Right lobe of liver (tissue), 6 donors: Measurements from ENCODE around the gene NXNL2. TPM values are rescaled to one million over a fixed set of nuclear protein-coding genes. Genes with fewer than 3 reads are reported as not detected.

Source experiments
- ATAC-seq, 4 donors: fragments of 200-7000 bp; cut with Tn5 transposase; one replicate each; pipeline ENCODE4 v1.9.1; 2020; ENCODE audit warnings: mild to moderate bottlenecking in 4 of 4, moderate library complexity in 4 of 4
- DNase-seq, 3 donors: peaks; one replicate each; pipeline ENCODE4 v3.0.0-alpha.2; 2020
- H3K27ac ChIP-seq, 3 donors: fragments of 200-600 bp; one replicate each; pipeline ENCODE4 v1.8.0; 2022
- H3K27me3 ChIP-seq, 2 donors: fragments of 200-600 bp; one replicate each; pipeline ENCODE4 v1.8.0; 2022
- H3K36me3 ChIP-seq, 4 donors: fragments of 200-600 bp; sonication (generic) in 1 of 4; one replicate each; pipeline versions ENCODE4 v1.5.1 to v1.8.0; 2017 to 2022; ENCODE audit warnings: control low read depth in 1 of 4
- H3K4me1 ChIP-seq, 4 donors: fragments of 200-600 bp; sonication (generic) in 1 of 4; one replicate each; pipeline versions ENCODE4 v1.5.1 to v1.8.0; 2017 to 2022; ENCODE audit warnings: control low read depth in 1 of 4
- H3K4me3 ChIP-seq, 3 donors: fragments of 200-600 bp; one replicate each; pipeline ENCODE4 v1.8.0; 2022
- H3K9me3 ChIP-seq, 4 donors: fragments of 200-600 bp; sonication (generic) in 1 of 4; one replicate each; pipeline versions ENCODE4 v1.5.1 to v1.8.0; 2017 to 2022; ENCODE audit warnings: control low read depth in 1 of 4
- CTCF ChIP-seq, 4 donors: fragments of 200-600 bp in 3 of 4; fragments of 450-650 bp in 1 of 4; IDR thresholded peaks; one replicate each; pipeline versions ENCODE4 v1.5.1 to v1.8.0; 2016 to 2022; ENCODE audit warnings: antibody characterized with exemption in 4 of 4, mild to moderate bottlenecking in 2 of 4
- POLR2A ChIP-seq: fragments of 450-650 bp; IDR thresholded peaks from one replicate; pipeline ENCODE4 v1.6.1; 2017; ENCODE audit warnings: antibody characterized with exemption, mild to moderate bottlenecking
- WGBS: methylation state at CpG from one replicate; pipeline ENCODE4 v1.1.6; 2018; ENCODE audit warnings: low coverage, low lambda C conversion rate; ENCODE audit not compliant: insufficient coverage; ENCODE audit errors: missing lambda C conversion rate; 5-methylcytosine and 5-hydroxymethylcytosine counted together
- intact Hi-C, 2 donors: fragments of 100-400 bp; cut with DNase I; formaldehyde crosslinking; loops; one replicate each; pipeline versions ENCODE4 v1.11.2 to v1.14.1; 2022
- total RNA-seq, 6 experiments: library from RNA; depleted of rRNA in 2 of 6; stranded (reverse); fragments of >200 nt in 2 of 6; fragmentation: NEBNext Ultra II Directional in 3 of 6; extraction: Animal tissue kit (Norgen Biotek cat#: 25700) in 3 of 6; gene quantifications; one replicate each; pipeline versions ENCODE4 v1.1.0 to v1.2.4, GENCODE V29; 2016 to 2023
- donor health status: DM: no; HTN: yes; CAD: no.
- donor health status: DM: no; HTN: no; CAD: no.
- donor health status: DM: no; HTN: no; CAD: no.
- donor health status: DM: no; HTN: yes; CAD: no.
- donor health status: DM: no; HTN: yes; CAD: no.

Gene NXNL2
- total RNA-seq, 6 experiments from 2014 or later: not detected

- H3K27me3 ChIP-seq: no peaks in the 10 kb centered on the region
- DNase-seq: no peak
- no peaks in the 10 kb centered on the region for H3K36me3 ChIP-seq
- TF ChIP-seq CTCF (IDR thresholded peaks at IDR 0.05): no peak
- TF ChIP-seq POLR2A: no peak
- no peak overlapping the region for H3K27ac ChIP-seq
- no peak overlapping the region for H3K4me3 ChIP-seq
- no peaks in the 10 kb centered on the region for H3K9me3 ChIP-seq
- no peak for ATAC-seq
- intact Hi-C loops: no loop called here
- 46% methylated on average over 4 of the region's 7 CpGs for WGBS
- H3K4me1 ChIP-seq: no peaks in the 10 kb centered on the region
Observed at GRCh38 chr9:88559661-88560060, 24.7 kb downstream of the NXNL2 start.

GRCh38 chr9:88567870-88568269 is 32.9 kb downstream of the NXNL2 start:
- no peak overlapping the region for H3K4me3 ChIP-seq
- no peaks in the 10 kb centered on the region for H3K4me1 ChIP-seq
- no peaks in the 10 kb centered on the region for H3K27me3 ChIP-seq
- H3K9me3 ChIP-seq: no peaks in the 10 kb centered on the region
- no peak overlapping the region for H3K27ac ChIP-seq
- WGBS: 33% methylated on average over 1 of the region's 3 CpGs
- DNase-seq (no peak), ATAC-seq (no peak)
- H3K36me3 ChIP-seq: no peaks in the 10 kb centered on the region
- intact Hi-C loops: no loop called here
- no peak for TF ChIP-seq CTCF (IDR thresholded peaks at IDR 0.05)
- TF ChIP-seq POLR2A: no peak

GRCh38 chr9:88571419-88571818 is 36.4 kb downstream of the NXNL2 start:
- TF ChIP-seq POLR2A (no peak), CTCF (IDR thresholded peaks at IDR 0.05) (no peak)
- no peak for ATAC-seq
- no peaks in the 10 kb centered on the region for H3K36me3 ChIP-seq
- no peak overlapping the region for H3K4me3 ChIP-seq
- WGBS: 79% methylated on average over 3 of the region's 5 CpGs
- H3K4me1 ChIP-seq: no peaks in the 10 kb centered on the region
- intact Hi-C loops: no loop called here
- no peaks in the 10 kb centered on the region for H3K27me3 ChIP-seq
- DNase-seq: no peak
- H3K27ac ChIP-seq: no peak overlapping the region
- H3K9me3 ChIP-seq: no peaks in the 10 kb centered on the region

GRCh38 chr9:88572684-88573083 is 37.7 kb downstream of the NXNL2 start:
- Histone ChIP-seq H3K4me1 (no peaks in the 10 kb centered on the region), H3K27me3 (no peaks in the 10 kb centered on the region), H3K27ac (no peak overlapping the region), H3K9me3 (no peaks in the 10 kb centered on the region), H3K36me3 (no peaks in the 10 kb centered on the region), H3K4me3 (no peak overlapping the region)
- DNase-seq: no peak
- WGBS: 77% methylated on average over 3 of the region's 7 CpGs
- intact Hi-C loops: no loop called here
- no peak for TF ChIP-seq POLR2A
- no peak for TF ChIP-seq CTCF (IDR thresholded peaks at IDR 0.05)
- no peak for ATAC-seq

- no peaks in the 10 kb centered on the region for H3K9me3 ChIP-seq
- no peaks in the 10 kb centered on the region for H3K36me3 ChIP-seq
- no peaks in the 10 kb centered on the region for H3K27me3 ChIP-seq
- no peaks in the 10 kb centered on the region for H3K4me1 ChIP-seq
- no peak for ATAC-seq
- intact Hi-C loops: loop anchor here in 1 of 2 donors (5.0 kb wide), 1 partner anchor 468 kb away; no protein-coding TSS in a partner anchor
- TF ChIP-seq CTCF (IDR thresholded peaks at IDR 0.05): no peak
- no peak for TF ChIP-seq POLR2A
- no peak for DNase-seq
- WGBS: 39% methylated on average over 7 of the region's 7 CpGs
- no peak overlapping the region for H3K27ac ChIP-seq
- H3K4me3 ChIP-seq: no peak overlapping the region
Observed at GRCh38 chr9:88574953-88575352, 40.0 kb downstream of the NXNL2 start.
